Memory B cell (primary cell): ENCODE results near the gene BTRC.
A peak's percentile ranks its signal among the peaks of the same experiment; 100 is the strongest.

Source experiments
- ATAC-seq: fragments of 150-1000 bp; cut with Tn5 transposase; 2 replicates; pipeline ENCODE4 v1.10.0; 2021; ENCODE audit warnings: low read depth, mild to moderate bottlenecking, moderate library complexity
- DNase-seq, 2 donors: peaks; one replicate each; pipeline ENCODE4 v3.0.0; 2022; ENCODE audit warnings: low spot score in 2 of 2
- H3K27ac Mint-ChIP-seq: one replicate; pipeline ENCODE4 v1.8.0; 2022; ENCODE audit warnings: mild to moderate bottlenecking, moderate library complexity, mixed read lengths
- H3K27me3 Mint-ChIP-seq: one replicate; pipeline ENCODE4 v1.8.0; 2022; ENCODE audit warnings: mixed read lengths
- H3K36me3 Mint-ChIP-seq: one replicate; pipeline ENCODE4 v1.8.0; 2022; ENCODE audit warnings: mild to moderate bottlenecking, mixed read lengths
- H3K4me1 Mint-ChIP-seq: one replicate; pipeline ENCODE4 v1.8.0; 2022; ENCODE audit warnings: mixed read lengths
- H3K4me3 Mint-ChIP-seq: one replicate; pipeline ENCODE4 v1.8.0; 2022; ENCODE audit warnings: mild to moderate bottlenecking, moderate library complexity, mixed read lengths
- H3K9me3 Mint-ChIP-seq: one replicate; pipeline ENCODE4 v1.8.0; 2022; ENCODE audit warnings: mixed read lengths

Gene BTRC

DNA sequence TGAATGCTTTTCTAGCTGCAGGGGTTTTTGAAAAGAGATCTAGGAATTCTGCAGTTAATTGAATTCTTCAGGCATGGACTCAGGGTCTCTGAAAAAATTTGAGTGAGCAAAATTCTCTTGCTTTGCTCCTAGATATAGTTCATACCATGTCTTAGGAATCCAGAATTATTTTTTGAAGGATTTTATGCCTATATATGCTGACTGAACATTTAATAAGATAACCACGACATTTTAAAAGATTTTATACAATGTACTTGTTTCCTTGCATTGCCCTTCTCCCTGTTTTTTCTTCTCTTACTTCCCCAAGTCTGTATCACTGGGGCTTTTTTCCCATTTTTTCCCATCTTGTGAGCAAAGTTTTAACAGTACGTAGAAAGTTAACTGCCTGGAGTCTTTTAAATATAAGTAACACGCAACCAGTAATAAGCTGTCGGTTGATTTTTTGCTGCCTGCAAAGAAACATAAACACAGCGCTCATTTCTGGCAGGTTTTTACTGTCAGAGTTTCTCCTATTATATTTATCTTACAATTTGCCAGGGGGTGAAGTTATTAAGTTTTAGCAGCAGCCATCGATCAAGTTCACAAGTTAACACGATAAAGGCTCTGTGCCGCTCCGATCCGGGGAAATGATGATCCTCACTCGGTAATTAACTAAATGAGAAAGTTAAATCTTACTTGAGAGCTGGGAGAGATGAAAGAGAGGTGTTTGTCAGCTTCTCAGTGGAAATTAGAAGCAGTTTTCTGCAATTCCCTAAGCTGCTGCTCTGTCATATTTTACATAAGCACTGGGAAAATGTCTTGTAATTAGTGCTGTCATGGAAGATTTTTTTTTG lies 153.1 kb downstream of the BTRC start:
- Mint-ChIP-seq H3K4me1 (peaks cover 5% of the 10 kb centered on the region), H3K27me3 (no peaks in the 10 kb centered on the region), H3K36me3 (peaks cover 13% of the 10 kb centered on the region), H3K9me3 (no peaks in the 10 kb centered on the region), H3K27ac (no peak overlapping the region), H3K4me3 (no peak overlapping the region)
- ATAC-seq = no peak
- DNase-seq = no peak

DNA sequence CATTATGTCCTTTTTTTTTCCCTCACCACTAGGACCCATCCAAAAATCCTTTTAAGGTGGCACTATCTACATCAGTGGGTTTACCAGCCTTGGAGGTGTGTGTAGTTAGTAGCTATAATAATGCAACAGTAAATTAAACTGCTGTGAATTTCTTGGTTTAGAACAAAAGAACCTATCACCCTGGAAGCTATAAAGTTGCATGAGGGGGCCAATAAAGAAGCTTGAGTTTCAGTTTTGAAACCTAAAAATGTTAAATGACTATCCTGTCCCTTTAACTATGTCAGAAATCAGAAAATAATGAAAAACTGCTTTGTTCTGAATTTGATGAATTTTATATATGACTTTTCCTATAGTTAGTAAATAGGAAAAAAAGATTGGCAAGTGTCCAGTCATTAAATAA lies 153.9 kb downstream of the BTRC start:
- Mint-ChIP-seq H3K36me3 (peaks cover 17% of the 10 kb centered on the region), H3K27ac (no peak overlapping the region), H3K4me3 (no peak overlapping the region), H3K9me3 (no peaks in the 10 kb centered on the region), H3K27me3 (no peaks in the 10 kb centered on the region), H3K4me1 (peaks cover 5% of the 10 kb centered on the region)
- ATAC-seq (no peak), DNase-seq (no peak)

DNA sequence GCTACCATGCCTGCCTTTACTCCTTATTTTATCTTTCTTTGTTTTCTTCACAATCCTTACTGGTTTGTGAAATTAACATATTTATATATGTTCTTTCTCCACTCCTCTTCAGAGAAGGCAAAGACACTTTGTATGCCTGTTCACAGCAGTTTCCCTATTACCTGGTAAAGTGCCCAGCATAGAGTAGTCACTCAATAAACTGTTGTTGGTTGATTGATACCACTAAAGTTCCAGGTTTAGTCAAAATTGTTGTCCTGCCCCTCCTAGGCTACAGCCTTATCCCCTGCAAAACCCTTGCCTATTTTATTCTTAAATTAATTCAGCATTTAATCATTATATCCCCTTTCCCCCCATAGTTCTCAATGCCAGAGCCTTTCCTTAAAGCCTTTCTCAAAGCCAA lies 158.0 kb downstream of the BTRC start:
- no peaks in the 10 kb centered on the region for H3K4me1 Mint-ChIP-seq
- H3K9me3 Mint-ChIP-seq = no peaks in the 10 kb centered on the region
- DNase-seq = no peak
- H3K27me3 Mint-ChIP-seq = no peaks in the 10 kb centered on the region
- no peak overlapping the region for H3K27ac Mint-ChIP-seq
- no peak overlapping the region for H3K4me3 Mint-ChIP-seq
- H3K36me3 Mint-ChIP-seq = peaks cover 20% of the 10 kb centered on the region
- no peak for ATAC-seq

DNA sequence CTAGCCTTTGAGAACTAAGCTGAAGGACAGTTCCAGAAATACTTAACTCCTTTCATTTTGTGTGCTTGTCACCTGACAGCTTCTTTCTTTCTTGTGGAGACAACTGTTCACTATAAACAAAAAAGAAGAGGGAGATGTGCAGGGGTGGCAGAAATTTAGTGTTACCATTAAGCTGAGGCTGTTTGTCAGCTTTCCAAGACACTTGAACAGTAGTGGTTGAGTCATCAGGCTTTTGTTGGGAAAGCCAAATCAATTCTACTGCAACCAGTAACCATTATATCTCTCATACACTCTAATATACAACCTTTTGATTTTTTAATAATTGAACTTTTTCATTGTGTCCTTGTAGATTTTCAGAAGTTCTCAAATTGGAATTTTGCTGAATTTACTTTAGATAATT lies 158.8 kb downstream of the BTRC start:
- no peak for ATAC-seq
- no peaks in the 10 kb centered on the region for H3K4me1 Mint-ChIP-seq
- no peaks in the 10 kb centered on the region for H3K27me3 Mint-ChIP-seq
- no peak overlapping the region for H3K4me3 Mint-ChIP-seq
- H3K27ac Mint-ChIP-seq = no peak overlapping the region
- no peaks in the 10 kb centered on the region for H3K9me3 Mint-ChIP-seq
- no peak for DNase-seq
- peaks cover 20% of the 10 kb centered on the region for H3K36me3 Mint-ChIP-seq

DNA sequence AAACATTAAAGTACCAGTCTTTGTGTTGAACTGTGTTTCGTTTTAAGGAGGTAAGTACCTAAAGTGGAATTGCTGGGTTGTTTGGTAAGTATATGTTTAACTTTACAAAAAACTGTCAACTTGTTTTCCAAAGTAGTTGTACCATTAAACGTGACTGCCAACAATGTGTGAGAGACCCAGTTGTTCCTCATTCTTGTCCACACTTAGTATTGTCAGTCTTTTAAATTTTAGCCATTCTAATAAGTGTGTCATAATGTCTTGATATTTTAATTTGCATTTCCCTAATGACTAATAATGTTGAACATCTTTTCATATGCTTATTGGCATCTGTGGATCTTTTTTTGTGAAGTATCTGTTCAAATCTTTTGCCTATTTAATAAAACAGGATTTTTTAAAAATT lies 159.8 kb downstream of the BTRC start:
- H3K4me1 Mint-ChIP-seq = no peaks in the 10 kb centered on the region
- H3K36me3 Mint-ChIP-seq = peaks cover 20% of the 10 kb centered on the region
- no peaks in the 10 kb centered on the region for H3K9me3 Mint-ChIP-seq
- H3K27ac Mint-ChIP-seq = no peak overlapping the region
- no peaks in the 10 kb centered on the region for H3K27me3 Mint-ChIP-seq
- ATAC-seq = no peak
- no peak overlapping the region for H3K4me3 Mint-ChIP-seq
- no peak for DNase-seq

DNA sequence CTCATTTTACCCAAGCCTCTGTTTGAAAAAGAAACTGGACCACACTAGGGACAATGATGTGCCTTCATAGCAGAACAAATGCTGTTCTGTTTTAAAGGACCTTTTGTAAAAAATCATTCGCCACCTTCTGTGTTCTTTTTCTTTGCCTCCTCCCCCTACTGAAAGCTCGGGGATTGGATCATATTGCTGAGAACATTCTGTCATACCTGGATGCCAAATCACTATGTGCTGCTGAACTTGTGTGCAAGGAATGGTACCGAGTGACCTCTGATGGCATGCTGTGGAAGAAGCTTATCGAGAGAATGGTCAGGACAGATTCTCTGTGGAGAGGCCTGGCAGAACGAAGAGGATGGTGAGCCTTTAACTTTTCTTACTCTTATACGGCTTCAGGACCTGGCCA lies 171.9 kb downstream of the BTRC start:
- DNase-seq (no peak), ATAC-seq (no peak)
- no peak overlapping the region for H3K27ac Mint-ChIP-seq
- H3K4me1 Mint-ChIP-seq = peaks cover 2% of the 10 kb centered on the region
- no peaks in the 10 kb centered on the region for H3K27me3 Mint-ChIP-seq
- H3K4me3 Mint-ChIP-seq = no peak overlapping the region
- H3K36me3 Mint-ChIP-seq = peaks cover 7% of the 10 kb centered on the region
- H3K9me3 Mint-ChIP-seq = no peaks in the 10 kb centered on the region

DNA sequence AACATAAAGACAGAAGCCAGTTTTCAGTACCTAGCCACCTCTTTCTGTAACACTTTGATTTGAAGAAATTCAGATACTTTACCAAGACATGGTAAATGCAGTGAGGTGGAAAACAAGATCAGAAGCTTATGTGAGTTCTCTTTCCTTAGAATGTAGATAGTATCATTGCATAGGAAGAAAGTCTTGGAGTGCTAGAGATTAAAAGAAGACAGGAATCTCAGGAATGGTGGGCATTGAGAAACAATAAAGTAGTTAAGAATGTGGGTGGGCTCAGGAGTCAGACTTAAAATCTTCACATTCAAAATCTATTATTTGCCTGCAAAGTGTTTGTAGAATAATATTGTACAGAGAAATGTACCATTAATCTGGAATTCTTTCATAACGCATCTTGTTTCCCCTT lies 175.2 kb downstream of the BTRC start:
- Mint-ChIP-seq H3K27ac (no peak overlapping the region), H3K36me3 (peaks cover 14% of the 10 kb centered on the region), H3K4me3 (no peak overlapping the region), H3K9me3 (no peaks in the 10 kb centered on the region), H3K27me3 (no peaks in the 10 kb centered on the region), H3K4me1 (peaks cover 2% of the 10 kb centered on the region)
- DNase-seq = no peak
- ATAC-seq = no peak

DNA sequence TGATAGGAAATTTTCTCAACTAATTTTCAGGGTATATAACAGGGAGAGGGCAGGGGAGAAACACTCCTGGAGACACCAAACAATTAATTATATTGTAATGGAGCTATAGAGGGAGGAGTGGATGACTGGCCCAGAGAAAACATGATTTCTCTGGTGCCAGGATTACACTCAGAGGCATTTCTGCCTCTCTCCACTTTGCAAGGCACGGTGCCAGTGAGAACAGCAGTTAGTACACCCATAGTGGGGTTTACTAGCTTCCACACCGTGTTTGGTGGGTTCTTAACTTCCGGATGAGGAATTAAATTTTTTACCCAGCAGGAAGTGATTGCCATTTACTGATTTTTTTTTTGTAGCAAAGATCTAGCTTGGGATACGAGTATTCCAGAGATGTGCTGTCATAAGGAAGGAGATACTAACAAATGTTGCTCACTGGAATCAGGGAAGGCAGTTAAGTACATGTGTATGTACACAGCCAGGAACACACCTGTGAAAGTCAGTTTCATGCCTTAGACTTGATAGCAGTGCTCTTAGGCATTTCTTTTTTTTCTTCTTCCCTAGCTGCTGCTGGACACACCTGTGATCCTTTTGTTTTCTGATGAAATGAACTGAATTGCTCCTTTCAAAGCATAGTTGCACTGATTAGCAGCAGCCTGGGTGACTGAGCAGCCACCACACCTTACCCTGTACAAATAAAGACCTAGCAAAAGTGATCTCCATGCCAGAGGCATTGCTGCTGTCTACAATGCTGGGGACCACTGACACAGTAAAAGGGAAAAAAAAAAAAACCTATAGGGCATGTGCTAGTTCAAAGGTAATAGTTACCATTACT lies 176.0 kb downstream of the BTRC start:
- Mint-ChIP-seq H3K27ac (no peak overlapping the region), H3K27me3 (no peaks in the 10 kb centered on the region), H3K4me1 (peaks cover 2% of the 10 kb centered on the region), H3K9me3 (no peaks in the 10 kb centered on the region), H3K36me3 (peaks cover 19% of the 10 kb centered on the region), H3K4me3 (no peak overlapping the region)
- ATAC-seq (no peak), DNase-seq (no peak)

DNA sequence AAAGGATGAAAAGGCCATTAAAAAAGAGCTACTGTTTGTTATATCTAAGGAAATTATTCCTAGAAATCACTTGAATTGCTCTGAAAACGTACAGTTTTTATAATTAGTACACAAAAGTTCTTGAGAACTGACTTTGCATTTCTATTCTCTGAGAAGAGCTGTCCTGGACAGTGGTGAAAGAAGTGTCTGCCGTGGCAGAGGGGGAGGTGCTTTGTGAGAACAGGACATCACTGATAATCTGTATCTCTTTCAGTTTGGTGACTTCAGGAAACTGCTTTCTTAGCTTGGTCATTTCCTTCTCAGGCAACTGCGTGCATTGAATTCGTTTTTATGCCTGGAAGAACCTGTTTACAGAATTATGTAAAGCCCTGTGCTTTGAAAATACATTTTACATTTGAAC lies 182.0 kb downstream of the BTRC start:
- DNase-seq (no peak), ATAC-seq (no peak)
- Mint-ChIP-seq H3K36me3 (peaks cover 22% of the 10 kb centered on the region), H3K4me3 (no peak overlapping the region), H3K4me1 (no peaks in the 10 kb centered on the region), H3K27ac (no peak overlapping the region), H3K9me3 (no peaks in the 10 kb centered on the region), H3K27me3 (no peaks in the 10 kb centered on the region)

DNA sequence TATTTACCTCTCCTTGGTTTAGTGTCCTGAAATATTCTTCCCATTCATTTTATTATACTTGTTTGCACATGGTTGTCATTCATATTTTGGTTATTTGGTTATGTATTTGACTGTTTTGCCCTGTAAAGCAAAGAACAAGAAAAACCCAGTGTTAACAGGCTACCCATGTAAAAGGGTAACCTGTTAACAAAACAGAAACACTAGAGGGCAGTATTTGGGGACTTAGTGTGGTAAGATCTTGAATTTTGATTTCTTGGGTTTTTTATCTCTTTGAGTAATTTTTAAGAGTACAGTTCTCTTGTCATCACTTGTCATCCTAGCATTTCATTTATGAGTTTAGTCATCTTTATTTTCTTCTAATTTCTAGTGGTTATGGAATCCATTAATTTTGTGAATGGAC lies 182.8 kb downstream of the BTRC start:
- no peaks in the 10 kb centered on the region for H3K9me3 Mint-ChIP-seq
- H3K36me3 Mint-ChIP-seq = peaks cover 20% of the 10 kb centered on the region
- no peak overlapping the region for H3K27ac Mint-ChIP-seq
- ATAC-seq (no peak), DNase-seq (no peak)
- no peak overlapping the region for H3K4me3 Mint-ChIP-seq
- no peaks in the 10 kb centered on the region for H3K27me3 Mint-ChIP-seq
- H3K4me1 Mint-ChIP-seq = no peaks in the 10 kb centered on the region

DNA sequence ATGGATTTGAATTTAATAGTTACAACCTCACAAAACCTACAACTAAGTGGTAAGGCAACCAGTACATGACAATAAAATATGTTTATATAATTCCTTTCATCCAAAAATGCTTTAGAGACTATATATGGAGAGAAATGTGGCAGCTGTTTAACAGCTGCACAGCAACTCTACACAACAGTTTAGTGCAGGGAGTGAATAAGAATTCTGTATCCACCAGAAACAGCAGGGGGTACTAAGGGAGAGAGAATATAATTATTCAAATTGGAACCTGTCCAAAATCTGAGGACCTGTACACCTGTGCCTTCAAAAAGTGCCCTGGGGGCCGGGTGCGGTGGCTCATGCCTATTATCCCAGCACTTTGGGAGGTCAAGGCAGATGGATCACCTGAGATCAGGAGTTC lies 184.5 kb downstream of the BTRC start:
- ATAC-seq = no peak
- Mint-ChIP-seq H3K36me3 (peaks cover 19% of the 10 kb centered on the region), H3K27ac (no peak overlapping the region), H3K4me3 (no peak overlapping the region), H3K27me3 (no peaks in the 10 kb centered on the region), H3K4me1 (no peaks in the 10 kb centered on the region), H3K9me3 (no peaks in the 10 kb centered on the region)
- no peak for DNase-seq

DNA sequence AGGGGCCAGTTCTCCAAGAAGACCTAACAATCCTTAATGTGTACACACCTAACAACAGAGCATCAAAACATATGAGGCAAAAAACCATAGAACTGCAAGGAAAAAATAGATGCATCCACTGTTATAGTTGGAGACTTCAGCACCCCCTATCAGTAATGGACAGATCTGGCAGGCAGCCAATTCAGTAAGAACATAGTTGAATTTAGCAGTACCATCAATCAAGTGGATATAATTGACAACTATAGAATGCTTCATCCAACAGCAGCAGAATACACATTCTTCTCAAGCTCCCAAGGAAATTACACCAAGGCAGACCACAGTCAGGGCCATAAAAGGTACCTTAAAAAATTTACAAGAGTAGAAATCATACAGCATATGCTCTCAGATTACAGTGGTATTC lies 191.9 kb downstream of the BTRC start:
- Mint-ChIP-seq H3K4me1 (no peaks in the 10 kb centered on the region), H3K36me3 (peaks cover 16% of the 10 kb centered on the region), H3K27me3 (no peaks in the 10 kb centered on the region), H3K27ac (no peak overlapping the region), H3K9me3 (no peaks in the 10 kb centered on the region), H3K4me3 (no peak overlapping the region)
- DNase-seq (no peak), ATAC-seq (no peak)

DNA sequence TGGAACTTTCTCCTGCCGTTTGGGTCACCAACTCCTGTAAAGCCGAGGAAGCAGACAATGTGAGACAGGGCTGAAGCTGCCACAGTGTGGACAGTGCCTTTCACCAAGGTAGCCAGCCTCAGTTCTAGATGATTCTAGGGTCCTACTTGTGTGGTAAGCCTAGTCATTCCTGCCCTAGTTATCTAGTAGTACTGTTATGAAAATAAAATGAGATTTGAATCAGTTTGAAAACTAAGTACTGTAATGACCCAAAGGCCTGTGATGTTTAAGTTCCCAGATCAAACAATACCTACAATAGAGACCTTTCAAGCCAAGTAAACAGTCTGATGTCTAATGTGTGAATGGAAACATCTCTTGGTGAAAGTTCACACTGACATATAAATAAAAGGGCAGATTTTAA lies 197.0 kb downstream of the BTRC start:
- H3K27ac Mint-ChIP-seq = peak overlapping the region; percentile 32
- no peak for ATAC-seq
- H3K4me1 Mint-ChIP-seq = no peaks in the 10 kb centered on the region

DNA sequence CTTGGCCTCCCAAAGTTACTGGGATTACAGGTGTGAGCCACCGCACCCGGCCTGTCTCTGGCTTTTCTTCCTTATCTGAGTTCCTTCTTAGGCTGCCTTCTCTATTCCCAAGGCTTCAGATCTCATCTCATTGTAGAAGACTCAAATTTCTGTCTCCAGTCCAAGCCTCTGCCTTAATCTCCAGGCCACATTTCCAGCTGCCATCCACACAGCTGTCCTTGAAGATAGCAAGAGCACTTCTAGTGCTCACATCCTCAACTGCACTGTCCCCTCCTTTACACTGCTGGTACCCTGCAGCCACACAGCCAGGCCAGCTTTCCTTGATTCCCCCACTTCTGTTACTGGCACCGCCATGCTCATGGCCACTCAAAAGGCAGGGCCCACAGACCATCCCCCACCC lies 198.5 kb downstream of the BTRC start:
- no peaks in the 10 kb centered on the region for H3K27me3 Mint-ChIP-seq
- no peak overlapping the region for H3K4me3 Mint-ChIP-seq

More for the DNA sequence above, 197.0 kb downstream of the BTRC start:
- no peaks in the 10 kb centered on the region for H3K9me3 Mint-ChIP-seq
- peaks cover 35% of the 10 kb centered on the region for H3K36me3 Mint-ChIP-seq
- no peaks in the 10 kb centered on the region for H3K27me3 Mint-ChIP-seq
- H3K4me3 Mint-ChIP-seq = no peak overlapping the region
- DNase-seq = no peak

More for the DNA sequence above, 198.5 kb downstream of the BTRC start:
- H3K36me3 Mint-ChIP-seq = peaks cover 33% of the 10 kb centered on the region
- H3K27ac Mint-ChIP-seq = no peak overlapping the region
- H3K4me1 Mint-ChIP-seq = no peaks in the 10 kb centered on the region
- ATAC-seq = no peak
- DNase-seq = no peak
- H3K9me3 Mint-ChIP-seq = no peaks in the 10 kb centered on the region
